GM18868 (cell line): ENCODE measurements around the gene DYRK1A.
"Not testable (repeated sequence)": the region's sequence is repeated elsewhere in the genome, so short reads cannot be mapped to it uniquely, and the experiment has no call there.

Experiments
- ATAC-seq: cut with Tn5 transposase; IDR thresholded peaks from one replicate; pipeline ENCODE4 v1.9.1; 2021; ENCODE audit warnings: mild to moderate bottlenecking, moderate library complexity; ENCODE audit not compliant: unreplicated experiment

The DYRK1A gene

GRCh38 chr21:37366482-37367316, at the start of gene DYRK1A:
Gene DYRK1A, plus strand, starts transcription at chr21:37366773. Its CDS starts 53,602 bp downstream, at chr21:37420375.
- ATAC-seq, result peak; percentile 70

GRCh38 chr21:37319551-37319950, 47.0 kb upstream of the DYRK1A start:
- no peak for ATAC-seq

DNA sequence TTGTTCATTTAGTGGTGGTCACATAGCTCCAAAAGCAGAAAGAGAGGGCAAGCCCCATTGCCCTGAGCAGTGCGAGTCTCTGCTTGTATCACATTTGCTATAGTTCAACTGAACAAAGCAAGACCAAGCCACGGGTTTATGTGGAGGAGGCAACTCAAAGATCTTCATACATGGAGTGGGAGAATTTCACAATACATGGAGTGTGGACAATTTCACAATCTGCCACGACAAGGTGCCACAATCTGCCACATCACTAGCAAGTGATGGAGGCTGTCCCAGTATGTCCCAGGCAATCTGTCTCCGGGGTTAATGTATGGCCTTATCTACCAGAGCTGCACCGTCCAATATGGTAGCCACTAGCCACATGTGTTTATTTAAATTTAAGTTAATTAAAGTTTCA, 44.5 kb upstream of the DYRK1A start:
- no peak for ATAC-seq

GRCh38 chr21:37324558-37324957, 42.0 kb upstream of the DYRK1A start:
- ATAC-seq, result no peak

DNA sequence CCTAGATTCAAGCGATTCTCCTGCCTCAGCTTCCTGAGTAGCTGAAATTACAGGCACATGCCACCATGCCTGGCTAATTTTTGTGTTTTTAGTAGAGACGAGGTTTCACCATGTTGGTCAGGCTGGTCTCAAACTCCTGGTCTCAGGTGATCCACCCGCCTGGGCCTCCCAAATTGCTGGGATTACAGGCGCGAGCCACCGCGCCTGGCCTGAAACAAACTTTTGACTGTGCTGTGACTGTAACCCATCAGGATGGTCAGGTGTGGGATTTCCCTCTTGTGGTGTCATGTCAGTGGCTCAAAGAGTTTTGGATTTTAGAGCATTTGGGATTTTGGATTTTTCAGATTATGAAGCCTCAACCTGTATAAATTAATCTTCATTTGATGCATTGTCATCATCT, 38.4 kb upstream of the DYRK1A start:
- not testable (repeated sequence) for ATAC-seq

GRCh38 chr21:37331411-37331810, 35.2 kb upstream of the DYRK1A start:
- no peak for ATAC-seq

DNA sequence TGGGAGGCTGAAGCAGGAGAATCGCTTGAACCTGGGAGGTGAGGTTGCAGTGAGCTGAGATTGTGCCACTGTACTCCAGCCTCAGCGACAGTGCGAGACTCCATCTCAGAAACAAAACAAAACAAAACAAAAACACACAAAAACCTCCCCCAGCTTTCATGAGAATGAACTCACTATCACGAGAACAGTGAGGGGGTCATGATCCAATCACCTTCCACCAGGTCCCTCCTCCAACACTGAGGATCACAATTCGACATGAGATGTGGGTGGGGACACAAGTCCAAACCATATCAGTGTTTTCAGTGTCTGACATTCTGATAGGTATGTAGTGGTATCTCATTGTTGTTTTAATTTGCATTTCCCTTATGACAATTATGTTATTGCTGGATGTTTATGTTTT, 31.5 kb upstream of the DYRK1A start:
- no peak for ATAC-seq

DNA sequence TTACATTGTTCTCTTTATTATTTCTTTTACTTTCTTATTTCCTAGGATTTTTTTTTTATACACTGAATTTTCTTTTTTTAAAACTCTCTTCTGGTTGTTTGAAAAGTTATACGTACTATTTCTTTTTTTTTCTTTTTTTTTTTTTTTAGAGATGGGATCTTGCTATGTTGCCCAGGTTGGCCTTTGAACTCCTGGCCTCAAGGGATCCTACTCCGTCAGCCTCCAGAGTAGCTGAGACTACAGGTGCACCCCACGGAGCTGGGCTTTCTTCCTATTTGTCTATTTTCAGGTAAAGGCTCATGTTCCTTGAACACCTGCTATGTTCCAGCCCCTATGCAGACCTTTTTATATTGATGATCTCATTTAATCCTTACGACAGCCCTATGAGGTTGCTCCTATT, 29.4 kb upstream of the DYRK1A start:
- no peak for ATAC-seq

DNA sequence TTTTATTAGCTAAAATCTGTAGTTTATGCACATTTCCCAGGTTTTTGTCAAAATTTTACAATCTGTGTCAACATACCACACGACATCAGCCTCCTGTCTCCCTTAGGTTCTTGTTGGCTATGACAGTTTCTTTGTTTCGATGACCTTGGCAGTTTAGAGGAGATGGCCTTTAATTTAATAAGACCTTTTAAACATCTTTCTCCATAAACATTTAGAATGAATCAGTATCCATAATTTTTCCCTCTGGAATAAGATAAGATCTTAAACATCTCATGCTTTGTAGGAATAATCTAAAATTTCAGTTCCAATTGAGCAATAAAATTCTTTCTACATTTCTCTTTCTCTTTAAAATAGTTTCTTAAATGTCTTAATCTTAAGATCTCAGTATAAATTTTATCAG, 28.7 kb upstream of the DYRK1A start:
- no peak for ATAC-seq

DNA sequence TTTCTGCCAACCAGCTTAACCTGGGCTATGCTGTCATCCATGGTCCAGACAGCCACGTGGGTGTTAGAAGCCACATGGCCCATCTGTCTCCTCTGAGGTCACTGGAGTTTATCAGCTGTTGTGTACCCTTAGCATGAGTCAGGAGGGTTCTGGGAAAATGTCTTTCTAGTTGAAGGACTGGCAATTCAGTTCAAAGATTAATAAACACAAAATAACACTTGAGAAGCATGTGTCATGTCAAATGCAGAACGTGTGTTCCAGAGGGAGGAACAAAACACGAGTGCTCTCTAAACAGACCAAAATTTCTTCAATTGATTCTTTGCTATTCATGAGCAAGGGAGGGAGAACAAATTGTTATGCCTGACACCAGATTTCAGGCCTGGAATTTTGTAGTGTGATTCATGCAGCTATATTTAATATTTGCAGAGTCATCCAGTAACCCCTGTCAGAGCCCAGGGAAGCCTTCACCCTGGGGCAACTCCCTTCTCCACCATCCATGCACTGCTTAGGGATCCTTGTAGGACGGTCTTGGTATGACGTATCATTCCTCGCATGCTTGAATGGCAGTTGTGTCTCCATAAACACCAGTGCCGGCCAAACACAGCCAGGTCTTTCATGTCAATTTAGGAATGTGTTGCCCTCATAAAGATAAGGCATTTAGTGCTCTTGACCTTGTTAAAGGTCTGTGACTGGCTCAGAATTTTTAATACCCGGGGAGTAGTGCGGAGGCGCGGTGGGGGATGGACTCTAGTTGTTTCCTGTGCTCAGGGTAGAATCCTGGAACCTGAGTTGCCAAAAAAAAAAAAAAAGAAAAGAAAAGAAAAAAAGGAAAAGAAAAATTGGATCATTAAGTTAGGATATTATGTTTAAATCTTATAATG, 27.7 kb upstream of the DYRK1A start:
- ATAC-seq, result no peak

DNA sequence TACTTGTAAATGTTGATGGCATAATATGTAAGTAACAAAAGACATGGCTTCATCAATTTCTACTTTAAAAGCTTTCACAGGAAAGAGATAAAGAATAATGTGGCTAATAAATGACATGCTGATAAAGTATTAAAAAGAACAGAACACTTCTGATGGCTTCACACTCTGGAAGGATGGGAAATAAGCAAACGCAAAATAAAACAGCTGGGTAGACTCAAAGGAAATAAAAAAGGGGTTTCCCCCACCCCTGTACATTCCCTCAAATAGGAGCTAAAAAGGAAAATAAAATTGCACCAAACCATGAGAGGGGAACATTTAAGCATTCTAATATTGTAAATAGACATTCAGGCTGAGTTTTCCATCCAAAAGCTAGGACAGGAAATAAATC, 27.0 kb upstream of the DYRK1A start:
- ATAC-seq, result no peak

DNA sequence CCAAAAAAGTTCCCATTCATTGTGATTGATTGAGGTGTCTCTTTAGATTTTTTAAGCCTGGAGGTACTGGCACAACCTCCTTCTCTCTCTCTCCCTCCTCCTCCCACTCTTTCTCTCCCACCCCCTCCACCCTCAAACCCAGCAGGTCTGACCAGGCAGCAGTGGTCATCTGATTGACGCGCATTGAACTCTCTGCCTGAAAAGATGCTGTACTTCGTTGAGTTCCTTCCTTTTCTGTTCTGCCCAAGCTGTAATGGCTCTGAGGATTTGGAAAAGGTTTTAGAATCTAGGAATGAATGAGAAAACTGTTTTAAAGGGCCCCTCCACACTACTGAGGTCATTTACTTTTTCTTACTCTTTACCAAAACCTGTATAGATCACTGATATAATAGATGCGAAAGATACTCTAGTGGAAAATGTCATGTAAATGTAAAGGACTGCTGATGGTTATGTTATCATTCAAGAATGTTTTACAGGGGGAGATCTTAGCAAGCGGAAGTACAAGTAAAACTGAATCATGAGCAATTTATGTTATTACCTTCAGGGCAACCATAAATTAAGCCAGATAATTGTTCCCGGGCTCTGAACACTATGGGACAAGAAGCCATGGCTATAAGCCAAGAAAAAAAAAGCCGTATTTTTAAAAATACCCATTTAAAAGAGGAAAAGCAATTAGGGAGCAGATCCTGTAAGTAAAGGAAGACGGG, 25.2 kb upstream of the DYRK1A start:
- no peak for ATAC-seq

GRCh38 chr21:37342046-37342632, 24.4 kb upstream of the DYRK1A start:
- no peak for ATAC-seq

DNA sequence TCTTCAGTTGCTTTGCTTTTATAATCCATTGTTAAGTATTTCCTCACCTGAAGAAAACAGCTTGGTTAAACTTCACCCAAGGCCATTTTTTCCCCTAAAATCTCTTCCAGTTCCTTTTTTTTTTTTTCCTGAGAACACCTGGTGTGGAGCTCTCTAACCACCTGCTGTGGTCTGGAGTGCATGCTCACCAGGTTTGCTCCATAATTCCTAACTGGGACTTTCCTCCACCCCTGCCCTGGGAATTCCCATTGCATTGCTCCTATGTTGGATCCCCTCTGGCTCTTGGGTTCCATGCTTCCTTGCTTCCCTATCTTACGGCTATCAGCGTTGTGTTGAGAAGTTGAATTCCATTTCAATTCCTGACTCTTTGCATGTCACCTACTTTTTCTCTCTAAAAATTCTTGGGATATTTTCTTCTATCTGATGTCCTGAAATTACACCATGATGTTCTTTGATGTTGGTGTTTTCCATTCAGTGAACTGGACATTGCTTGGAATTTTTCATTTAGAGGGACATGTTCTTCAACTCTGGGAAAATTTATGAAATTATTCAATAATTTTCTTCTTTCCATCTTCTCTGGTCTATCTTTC, 19.6 kb upstream of the DYRK1A start:
- no peak for ATAC-seq

- no peak for ATAC-seq
These were observed 17.9 kb upstream of the DYRK1A start for GRCh38 chr21:37348664-37349063.

GRCh38 chr21:37350472-37350871, 16.1 kb upstream of the DYRK1A start:
- ATAC-seq, result no peak

DNA sequence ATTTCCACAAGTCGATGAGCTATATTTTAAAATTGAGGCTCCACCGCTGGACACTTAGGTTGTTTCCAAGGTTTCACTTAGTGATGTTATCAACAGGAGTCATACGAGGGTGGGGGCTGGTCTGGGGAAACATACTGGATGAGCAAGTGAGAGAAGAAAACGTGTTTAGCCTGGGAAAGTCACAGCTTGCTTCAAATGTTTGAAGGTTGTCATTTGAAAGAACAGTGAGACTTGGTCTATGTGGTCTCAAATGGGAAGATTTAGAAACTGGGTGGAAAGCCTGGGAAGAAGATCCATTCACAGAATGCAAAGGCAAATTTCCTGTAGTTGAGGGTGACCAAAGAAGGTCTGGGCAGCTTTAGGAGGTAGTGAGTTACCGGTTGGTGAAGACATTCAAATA, 9.9 kb upstream of the DYRK1A start:
- ATAC-seq, result no peak

DNA sequence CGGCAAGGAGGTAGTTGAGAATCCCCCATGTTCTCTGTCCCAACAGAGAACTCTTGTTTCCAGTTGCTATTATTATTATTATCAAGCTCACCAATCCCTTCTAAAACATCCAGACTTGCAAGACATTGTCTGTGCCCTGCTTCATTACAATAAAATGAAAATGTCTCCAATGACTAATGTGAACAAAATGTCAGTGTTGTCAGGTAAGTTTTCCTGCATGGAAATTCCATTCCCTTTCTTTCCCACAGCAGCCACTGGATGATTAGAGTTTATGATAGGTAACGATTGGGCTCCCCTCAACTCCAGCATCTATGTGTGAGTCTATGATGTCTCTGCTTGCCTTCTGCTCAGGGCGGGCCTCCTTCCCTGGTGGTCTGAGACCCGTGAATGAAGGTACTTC, 8.9 kb upstream of the DYRK1A start:
- no peak for ATAC-seq

GRCh38 chr21:37358397-37358796, 8.2 kb upstream of the DYRK1A start:
- no peak for ATAC-seq

DNA sequence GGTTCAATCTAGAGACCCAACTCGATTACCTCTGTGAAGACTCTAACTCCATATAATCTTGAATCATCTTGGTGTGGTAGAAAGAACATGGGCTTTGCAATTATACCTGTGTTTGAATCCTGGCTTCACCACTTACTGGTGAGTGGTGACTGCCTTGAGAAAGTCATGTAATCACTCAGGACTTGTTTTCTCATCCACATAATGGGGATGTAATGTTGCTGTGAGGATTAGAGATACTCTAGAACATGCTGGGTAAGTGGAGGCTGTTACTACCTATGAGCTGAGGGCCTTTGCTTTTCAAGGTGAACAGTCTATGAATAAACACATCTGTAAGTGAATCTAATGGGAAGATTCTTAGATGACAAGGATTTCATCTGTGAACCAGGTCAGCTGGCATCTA, 2.6 kb upstream of the DYRK1A start:
- ATAC-seq, result no peak

- ATAC-seq, result no peak
These were observed 1.9 kb upstream of the DYRK1A start for GRCh38 chr21:37364722-37365121.
